Activated CD4-positive, CD25-positive, alpha-beta regulatory T cell treated with anti-CD3 and anti-CD28 coated beads, Interleukin-2, amount 50 U/mL, for 16 hours (primary cell): Measurements from ENCODE around the gene MRO.
"Not testable (repeated sequence)": the region's sequence is repeated elsewhere in the genome, so short reads cannot be mapped to it uniquely, and the experiment has no call there.

Experiments used
- DNase-seq: peaks from one replicate; pipeline ENCODE4 v3.0.0-alpha.2; 2020; ENCODE audit warnings: low read depth, low spot score

Gene MRO

DNA sequence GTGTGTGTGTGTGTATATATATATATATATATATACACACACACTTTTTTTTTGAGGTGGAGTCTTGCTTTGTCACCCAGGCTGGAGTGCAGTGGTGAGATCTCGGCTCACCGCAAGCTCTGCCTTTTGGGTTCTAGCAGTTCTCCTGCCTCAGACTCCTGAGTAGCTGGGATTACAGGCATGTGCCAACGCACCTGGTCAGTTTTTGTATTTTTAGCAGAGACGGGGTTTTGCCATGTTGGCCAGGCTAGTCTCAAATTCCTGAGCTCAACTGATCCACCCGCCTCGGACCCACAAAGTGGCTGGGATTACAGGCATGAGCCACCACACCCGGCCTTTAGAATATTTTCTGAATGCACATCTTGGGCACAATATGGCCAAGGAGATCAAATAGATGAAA, 13.7 kb upstream of the MRO start:
- DNase-seq, result not testable (repeated sequence)

DNA sequence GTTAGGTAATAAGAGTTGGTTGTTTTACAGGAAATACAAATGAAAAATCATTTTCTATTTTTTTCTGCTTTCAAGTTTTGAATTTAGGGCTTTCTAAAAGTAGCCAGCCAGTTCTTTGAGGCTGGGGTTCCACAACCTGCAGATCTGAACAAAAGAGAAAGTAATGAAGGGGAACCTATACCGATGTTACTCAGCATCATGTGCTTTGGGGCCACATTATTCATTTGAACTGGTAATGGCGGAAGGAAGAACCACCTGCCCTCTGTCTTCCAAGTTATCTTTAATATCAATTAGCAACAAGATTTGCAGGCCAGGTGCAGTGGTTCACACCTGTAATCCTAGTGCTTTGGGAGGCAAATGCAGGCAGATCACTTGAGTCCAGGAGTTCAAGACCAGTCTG, 12.9 kb upstream of the MRO start:
- DNase-seq, result no peak

DNA sequence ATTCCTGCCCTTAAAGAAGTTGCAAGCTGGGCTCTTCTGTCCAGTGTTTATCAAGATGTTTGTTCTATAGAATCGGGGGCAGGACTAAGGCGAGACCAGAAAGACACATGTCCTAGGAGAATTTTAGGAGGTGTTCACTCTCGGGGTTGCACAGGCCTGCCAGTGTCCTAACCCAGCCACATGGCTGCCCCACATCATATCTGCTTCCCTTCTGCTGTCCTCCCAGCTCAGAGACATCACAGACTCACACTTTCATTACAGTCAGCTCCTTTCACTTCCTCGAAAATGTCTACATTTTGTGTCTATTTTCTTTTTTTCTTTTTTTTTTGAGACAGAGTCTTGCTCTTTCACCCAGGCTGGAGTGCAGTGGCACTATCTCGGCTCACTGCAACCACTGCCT, 10.7 kb upstream of the MRO start:
- DNase-seq, result no peak

DNA sequence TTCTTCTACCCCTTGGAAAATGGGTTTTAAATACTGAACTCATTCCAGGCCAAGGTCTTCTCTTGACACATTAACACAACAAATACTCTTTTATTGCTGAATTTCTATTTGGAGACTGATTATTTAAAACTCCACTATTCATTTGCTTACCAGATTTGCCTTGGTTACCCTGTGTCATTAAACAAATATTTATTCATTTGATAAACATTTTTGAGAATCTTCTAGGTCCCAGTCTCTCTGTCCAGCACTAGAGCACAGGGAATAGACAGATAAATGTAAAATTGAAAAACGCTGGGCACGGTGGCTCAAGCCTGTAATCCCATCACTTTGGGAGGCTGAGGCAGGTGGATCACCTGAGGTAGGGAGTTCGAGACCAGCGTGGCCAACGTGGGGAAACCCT, 9.8 kb upstream of the MRO start:
- DNase-seq, result no peak

DNA sequence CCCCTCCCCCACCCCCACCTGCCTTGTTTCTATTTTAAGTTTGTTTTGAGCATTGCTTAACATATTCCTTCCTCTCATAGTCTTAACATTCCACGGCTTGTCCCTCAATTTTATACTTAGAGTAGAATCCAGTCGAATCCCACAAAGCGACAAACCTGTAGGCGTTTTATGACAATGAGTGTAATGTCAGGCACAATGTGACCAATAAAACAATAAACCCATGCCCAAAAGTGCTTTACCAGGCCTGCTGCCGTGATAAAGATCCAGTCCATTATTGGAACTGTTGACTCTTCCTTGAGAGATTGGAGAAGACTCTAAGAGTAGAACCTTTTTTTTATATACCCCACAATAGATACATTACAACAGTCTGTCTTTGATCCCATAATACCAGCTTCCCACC, 6.2 kb upstream of the MRO start:
- no peak for DNase-seq

DNA sequence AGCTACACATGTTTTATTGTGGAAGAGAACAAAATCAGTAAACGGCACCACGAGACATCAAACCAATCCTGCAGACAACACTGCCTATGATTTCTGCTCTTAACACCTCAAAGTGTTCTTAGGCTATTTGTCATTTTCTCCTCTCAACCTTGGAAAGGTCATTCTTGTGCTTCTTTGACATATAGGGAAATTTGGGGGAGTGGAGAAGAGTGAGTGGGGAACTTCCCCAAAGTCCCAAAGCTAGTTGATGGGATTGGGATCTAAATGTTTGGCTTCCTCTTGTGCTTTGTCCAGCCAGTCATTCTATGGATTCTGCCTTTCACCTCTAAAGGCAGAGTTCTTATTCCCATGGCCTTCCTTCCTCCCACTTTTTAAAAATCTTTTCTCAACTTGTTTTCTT, 5.8 kb upstream of the MRO start:
- no peak for DNase-seq

DNA sequence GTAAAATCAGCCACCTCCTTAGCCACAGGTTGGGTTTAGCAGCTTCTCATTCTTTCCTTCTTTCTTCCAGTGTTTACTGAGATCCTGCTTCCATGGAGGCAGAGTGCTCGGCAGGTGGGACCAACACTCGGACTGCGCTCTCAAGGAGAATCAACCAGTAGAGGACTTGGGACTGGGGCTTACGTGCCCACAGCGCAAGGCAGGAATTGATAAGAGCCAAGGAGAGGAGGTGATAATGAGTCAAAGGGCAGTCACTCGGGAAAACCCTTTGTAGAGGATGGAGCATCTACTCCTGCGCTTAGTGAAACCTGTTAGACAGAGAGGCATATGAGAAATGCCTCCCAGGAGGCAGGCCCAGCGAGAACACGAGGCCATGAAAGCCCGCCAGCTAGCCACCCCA, 2.9 kb upstream of the MRO start:
- no peak for DNase-seq

DNA sequence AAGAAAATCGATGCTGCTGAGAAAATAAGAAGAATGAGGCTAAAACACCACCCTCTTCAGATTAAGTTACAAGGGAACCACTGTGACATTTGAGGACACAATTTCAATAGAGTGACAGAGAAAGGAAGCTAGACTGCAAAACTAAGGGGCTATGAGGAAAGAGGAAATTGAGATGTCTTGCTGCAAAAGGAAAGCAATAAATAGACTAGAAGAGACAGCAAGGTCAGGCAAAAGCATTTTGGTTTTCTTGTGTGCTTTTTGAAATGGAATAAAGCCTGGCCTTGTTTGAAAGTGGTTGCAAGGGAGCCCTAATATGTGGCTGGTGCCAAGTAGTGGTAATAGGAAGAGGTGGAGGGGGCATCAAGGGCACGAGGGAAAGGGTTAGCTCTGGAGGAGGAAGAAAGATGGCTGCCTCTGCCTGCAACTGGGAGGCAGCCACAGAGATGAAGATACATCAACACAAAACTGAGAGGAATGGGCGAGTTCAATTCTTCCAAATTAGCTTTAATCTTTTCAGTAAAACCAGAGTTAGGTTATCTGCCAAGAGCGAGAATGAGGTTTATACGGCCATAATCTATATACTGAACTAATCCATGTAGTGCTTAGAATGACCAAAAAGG, 1.2 kb upstream of the MRO start:
- no peak for DNase-seq

DNA sequence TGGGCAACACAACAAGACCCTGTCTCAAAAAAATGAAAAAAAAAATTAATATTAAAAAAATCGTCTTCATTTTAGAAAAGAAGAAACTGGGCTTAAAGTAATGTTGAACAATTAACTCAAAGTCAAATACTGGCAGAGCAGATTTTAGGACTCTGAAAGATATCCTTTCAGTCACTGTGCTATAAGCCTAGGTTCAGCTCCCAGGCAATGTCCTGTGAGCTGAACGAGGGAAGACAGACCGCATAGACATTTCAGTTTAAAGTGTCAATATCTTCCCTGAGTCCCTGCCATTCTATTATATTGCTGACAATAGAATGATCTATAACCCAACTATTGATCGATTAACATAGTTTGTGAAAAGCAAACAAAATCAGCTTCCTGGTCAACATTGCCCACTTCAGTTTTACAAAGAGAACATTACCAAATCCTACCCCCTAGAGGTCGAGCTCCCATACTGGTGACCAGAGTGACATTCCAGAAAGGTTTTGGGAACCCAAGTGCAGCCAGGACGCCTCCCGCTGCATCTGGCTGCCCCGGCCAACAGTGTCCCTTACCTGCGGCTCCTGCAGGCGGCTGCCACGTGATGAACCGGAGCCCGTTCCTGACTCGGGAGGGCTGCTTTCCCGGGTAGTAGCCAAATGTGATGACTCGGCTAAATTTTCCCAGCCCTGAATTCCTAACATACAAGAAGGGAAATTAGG, 639 bp downstream of the MRO start:
- no peak for DNase-seq

DNA sequence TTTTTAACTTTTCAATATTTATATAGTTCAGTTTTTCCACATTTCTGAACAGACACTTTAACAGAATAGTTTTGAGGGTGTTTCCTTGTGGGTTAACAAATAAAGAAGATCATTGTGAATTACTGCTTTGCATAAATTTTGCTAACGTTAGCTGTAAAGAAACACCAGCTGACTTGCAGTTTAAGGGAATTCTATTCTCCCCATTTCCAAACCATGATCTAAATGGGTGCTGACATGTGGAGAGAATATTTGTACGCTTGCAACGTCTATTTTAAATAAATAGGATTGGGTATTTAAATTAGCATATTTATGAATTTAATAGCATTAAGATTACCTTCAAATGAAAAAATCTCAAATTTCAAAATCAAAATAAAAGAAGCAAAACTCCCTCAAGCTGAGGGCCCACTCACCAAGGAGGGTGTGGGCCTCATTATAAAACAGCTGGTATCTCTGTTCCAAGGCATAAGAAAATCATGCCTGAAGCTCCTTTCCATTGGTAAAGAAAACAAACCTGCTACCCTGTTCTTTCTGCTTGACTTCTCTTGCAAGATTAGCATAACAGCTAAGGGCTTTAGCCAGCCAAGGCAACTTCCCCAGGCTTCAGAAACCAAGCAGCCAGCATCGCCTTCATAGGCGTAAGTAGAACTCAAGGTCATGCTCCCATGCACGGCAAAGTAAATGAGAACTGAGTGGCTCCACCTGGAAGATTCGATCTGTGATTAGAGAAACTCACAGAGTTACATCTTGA, 3.2 kb downstream of the MRO start:
- DNase-seq, result no peak

DNA sequence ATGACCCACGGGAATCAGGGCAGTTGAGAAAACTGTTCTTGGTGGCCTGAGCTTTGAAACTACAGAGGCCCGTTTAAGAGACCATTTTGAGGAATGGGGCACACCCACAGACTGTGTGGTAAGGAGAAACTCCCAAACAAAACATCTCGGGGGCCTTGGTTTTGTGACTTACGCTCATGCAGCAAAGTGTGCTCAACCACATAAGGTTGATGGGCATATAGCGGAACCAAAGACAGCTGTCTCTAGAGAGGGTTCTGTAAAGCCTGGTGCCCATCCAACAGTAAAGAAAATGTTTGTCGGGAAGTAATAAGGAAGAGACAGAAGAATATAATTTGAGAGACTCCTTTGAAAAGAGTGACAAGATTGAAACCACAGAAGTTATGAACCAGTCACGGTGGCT, 5.4 kb downstream of the MRO start:
- DNase-seq, result no peak

DNA sequence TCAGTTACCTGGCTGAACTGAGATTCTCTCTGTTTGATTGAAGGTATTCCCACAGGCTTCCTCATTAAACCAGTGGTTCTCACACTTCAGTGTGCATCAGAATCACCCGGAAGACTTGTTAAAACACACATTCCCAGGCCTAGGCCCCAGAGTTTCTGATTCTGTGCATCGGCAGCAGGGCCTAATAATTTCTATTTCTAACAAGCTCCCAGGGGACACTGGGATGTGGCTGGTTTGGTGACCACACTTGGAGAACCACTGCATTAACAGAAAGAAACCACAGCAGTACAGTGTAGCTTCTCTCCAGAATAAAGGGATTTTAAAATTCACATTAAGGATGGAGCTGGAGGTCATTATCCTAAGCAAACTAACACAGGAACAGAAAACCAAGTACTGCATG, 6.5 kb downstream of the MRO start:
- DNase-seq, result no peak

DNA sequence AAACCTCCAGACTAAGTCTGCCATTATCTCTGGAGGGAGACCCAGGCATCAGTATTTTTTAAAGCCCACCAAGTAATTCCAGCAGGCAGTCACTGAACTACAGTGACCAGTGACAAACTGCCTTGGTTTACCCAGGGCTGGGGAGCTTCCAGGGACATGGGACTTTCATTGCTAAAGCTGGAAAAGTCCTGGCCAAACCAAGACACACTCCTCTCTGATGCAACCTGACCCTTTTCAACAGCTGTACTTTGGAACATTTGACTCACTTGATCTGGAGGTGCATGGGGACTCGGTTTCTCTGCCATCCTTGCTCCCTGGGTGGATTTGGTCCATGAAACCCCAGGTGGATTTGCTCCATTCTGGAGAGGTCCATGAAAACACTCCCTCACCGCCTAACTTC, 7.0 kb downstream of the MRO start:
- DNase-seq, result no peak

DNA sequence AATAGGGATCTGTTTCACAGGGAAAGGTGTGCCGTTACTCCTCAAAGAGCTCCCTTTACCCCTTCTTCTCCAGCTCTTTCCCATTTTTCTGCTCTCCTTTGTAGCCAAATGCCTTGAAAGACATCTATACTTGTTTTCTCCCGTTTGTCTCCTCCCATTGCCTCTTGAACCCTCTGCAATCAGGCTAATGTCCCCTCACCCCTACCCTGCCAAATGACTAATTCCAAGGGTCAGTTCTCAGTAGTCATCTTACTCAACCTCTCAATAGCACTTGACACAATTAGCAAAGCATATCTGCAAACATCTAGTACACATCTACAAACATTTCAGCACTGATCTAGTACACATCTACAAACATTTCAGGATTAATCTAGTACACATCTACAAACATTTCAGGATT, 12.6 kb downstream of the MRO start:
- DNase-seq, result no peak

DNA sequence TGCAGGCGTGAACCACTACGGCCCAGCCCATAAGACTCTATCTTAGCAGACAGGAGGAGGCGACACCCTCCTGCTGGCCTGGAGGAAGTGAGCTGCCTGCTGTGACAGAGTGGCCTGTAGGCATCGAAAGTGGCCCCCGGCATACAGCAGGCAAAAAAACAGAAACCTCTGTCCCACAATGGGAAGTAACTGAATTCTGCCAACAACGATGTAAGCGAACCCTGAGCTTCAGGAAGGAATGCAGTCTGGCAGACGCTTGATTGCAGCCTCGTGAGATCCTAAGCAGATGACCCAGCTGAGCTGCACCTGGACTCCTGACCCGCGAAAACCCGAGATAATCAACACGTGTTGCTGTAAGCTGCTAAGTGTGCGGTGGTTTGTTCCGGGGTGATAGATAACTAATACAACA, 13.6 kb downstream of the MRO start:
- no peak for DNase-seq

DNA sequence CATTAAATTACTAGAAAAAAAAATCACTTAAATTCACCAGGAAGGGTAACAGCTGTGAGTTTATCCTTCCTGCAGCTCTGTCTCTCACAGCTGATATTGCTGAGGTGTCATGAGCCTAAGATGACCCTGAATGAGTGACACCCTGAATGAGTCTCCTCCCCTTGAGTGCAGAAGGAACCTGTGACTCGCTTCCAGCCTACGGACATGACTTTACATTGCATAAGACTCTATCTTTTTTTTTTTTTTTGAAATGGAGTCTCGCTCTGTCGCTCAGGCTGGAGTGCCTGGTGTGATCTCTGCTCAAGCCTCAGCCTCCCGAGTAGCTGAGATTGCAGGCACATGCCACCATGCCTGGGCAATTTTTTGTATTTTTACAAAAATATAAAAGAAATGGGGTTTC, 14.1 kb downstream of the MRO start:
- no peak for DNase-seq

DNA sequence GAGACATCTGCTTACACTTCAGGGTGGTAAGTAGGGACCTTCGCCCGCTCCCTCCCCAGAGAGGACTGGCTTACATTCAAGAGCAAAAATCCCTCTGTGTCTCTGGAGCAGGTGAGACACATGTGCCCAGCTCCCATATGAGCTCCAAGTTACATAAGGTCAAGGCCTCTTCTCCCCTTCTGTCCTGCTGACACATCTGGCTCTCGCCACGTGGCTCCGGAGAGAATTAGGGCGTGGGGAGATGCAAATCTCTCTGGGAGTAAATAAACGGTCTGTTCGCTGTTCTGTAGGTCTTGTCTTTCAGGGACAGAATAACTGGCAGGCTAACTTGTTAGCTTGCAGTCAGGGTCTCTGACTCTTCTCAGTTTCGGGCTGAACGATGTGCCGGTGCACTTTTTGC, 16.2 kb downstream of the MRO start:
- DNase-seq, result no peak

DNA sequence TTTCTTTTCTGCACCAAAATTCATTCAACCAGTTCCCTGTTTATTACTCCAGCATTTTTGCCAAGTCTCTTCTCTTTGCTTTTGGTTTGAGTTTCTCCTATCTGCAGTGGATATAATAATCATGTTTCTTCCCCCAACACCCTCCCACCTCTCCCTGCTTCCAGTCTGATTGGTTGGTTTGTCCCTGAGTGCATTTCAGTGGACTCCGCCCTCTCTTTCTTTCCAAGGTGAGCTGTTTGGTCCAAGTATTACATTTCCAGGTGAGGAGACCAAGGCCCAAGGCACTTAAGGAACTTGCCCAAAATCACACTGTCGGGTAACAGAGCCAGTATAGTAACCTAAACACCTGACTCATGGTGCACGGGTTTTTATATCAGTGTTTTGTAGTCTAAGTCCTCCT, 17.7 kb downstream of the MRO start:
- DNase-seq, result no peak

DNA sequence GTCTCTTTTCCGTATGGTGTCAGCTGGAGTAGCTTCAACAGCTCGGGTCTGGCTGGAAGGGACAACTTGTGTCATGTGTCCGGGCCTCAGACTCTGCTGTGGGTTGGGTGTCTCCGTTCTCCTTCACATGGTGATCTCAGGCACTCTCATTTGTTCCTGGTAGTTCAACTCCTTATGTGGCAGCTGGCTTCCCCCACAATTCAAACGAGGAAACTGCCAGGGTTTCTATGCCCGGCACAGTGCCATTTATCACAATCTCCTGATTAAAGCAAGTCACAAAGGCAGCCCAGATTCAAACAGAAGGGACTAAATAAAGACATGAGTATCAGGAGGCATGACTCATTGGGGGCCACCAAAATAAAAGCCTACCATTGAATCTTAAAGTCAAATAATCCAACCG, 22.7 kb downstream of the MRO start:
- DNase-seq, result no peak

DNA sequence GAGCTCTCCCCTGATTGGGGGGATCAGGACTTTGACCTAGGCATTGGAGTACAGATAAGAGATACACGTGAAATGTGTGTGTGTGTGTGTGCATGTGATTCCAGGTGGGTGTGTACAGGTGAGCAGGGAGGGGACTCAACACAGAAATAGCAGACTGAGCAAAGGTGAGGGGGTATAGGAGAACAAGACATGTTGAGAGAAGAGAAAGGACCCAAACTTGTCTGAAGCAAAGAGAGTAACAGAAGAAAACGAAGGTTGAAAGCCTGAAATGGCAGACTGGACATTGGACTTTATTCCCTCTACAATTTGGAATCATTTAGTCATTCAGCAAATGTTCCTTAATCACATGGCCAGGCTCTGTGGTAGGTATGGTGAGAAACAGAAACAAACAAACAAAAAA, 23.3 kb downstream of the MRO start:
- DNase-seq, result no peak

DNA sequence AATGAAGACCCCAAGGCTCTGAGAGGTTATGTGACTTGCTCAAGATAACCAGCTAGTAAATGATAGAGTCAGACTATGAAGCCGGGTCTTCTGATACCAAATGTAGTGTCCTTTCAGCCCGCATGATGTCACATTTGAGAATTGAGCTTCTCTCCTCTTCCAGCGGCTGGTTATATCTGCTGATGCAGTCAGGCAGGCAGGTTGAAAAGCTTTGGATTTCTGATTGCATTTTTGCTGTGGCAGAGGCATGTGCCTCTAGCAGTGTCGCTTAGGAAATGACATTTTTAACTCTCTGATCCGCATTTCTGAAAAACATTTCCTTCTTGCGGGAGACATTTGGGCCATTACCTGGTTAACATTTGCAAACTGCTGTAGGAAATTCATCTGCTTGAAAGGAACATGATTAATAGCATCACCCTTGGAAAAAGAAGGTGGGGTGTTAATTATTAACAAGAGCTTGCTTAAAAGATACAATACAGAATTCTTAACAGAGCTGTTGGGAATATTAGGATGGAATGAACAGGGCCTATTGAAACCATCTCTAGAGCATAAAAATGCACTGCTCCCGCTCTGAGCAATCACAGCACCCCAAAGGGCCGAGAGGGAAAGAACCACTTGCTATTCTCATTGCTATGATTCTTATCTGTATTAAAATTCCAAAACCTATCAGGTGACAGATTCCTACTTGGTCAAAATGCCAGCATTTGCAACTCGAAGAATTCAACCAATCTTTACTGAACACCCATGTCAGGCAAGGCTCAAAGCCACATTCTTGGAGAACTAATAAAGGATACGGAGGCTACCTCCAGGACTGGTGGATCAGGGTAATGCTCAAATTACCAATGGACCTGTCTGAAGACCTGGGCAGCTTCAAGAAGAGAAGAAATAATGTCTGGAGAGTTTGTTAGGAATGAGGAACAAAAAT, 25.9 kb downstream of the MRO start:
- DNase-seq, result no peak

DNA sequence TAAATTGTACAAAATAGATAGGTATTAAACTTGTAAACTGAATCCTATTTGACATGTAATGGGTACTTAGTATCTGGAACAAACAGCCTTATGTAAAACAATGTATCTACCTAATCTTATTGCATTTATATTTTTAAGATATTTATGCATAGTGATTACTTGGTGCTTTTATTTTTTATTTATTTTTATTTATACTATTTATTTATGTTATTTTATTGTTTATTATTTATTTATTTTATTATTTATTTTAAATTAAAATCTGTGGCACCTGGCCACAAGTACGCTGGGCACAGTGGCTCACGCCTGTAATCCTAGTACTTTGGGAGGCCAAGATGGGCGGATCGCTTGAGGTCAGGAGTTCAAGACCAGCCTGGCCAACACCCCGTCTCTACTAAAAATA, 26.9 kb downstream of the MRO start:
- DNase-seq, result no peak
